Right lobe of liver (tissue), 6 donors: ENCODE results near the gene GLRX5. TPM values are rescaled to one million over a fixed set of nuclear protein-coding genes. Genes with fewer than 3 reads are reported as not detected.
"Not testable (repeated sequence)": the region's sequence is repeated elsewhere in the genome, so short reads cannot be mapped to it uniquely, and the experiment has no call there.

Experiments used
- ATAC-seq, 4 donors: fragments of 200-7000 bp; cut with Tn5 transposase; one replicate each; pipeline ENCODE4 v1.9.1; 2020; ENCODE audit warnings: mild to moderate bottlenecking in 4 of 4, moderate library complexity in 4 of 4
- DNase-seq, 3 donors: peaks; one replicate each; pipeline ENCODE4 v3.0.0-alpha.2; 2020
- H3K27ac ChIP-seq, 3 donors: fragments of 200-600 bp; one replicate each; pipeline ENCODE4 v1.8.0; 2022
- H3K27me3 ChIP-seq, 2 donors: fragments of 200-600 bp; one replicate each; pipeline ENCODE4 v1.8.0; 2022
- H3K36me3 ChIP-seq, 4 donors: fragments of 200-600 bp; sonication (generic) in 1 of 4; one replicate each; pipeline versions ENCODE4 v1.5.1 to v1.8.0; 2017 to 2022; ENCODE audit warnings: control low read depth in 1 of 4
- H3K4me1 ChIP-seq, 4 donors: fragments of 200-600 bp; sonication (generic) in 1 of 4; one replicate each; pipeline versions ENCODE4 v1.5.1 to v1.8.0; 2017 to 2022; ENCODE audit warnings: control low read depth in 1 of 4
- H3K4me3 ChIP-seq, 3 donors: fragments of 200-600 bp; one replicate each; pipeline ENCODE4 v1.8.0; 2022
- H3K9me3 ChIP-seq, 4 donors: fragments of 200-600 bp; sonication (generic) in 1 of 4; one replicate each; pipeline versions ENCODE4 v1.5.1 to v1.8.0; 2017 to 2022; ENCODE audit warnings: control low read depth in 1 of 4
- POLR2A ChIP-seq: fragments of 450-650 bp; IDR thresholded peaks from one replicate; pipeline ENCODE4 v1.6.1; 2017; ENCODE audit warnings: antibody characterized with exemption, mild to moderate bottlenecking
- WGBS: methylation state at CpG from one replicate; pipeline ENCODE4 v1.1.6; 2018; ENCODE audit warnings: low coverage, low lambda C conversion rate; ENCODE audit not compliant: insufficient coverage; ENCODE audit errors: missing lambda C conversion rate; 5-methylcytosine and 5-hydroxymethylcytosine counted together
- intact Hi-C, 2 donors: fragments of 100-400 bp; cut with DNase I; formaldehyde crosslinking; loops; one replicate each; pipeline versions ENCODE4 v1.11.2 to v1.14.1; 2022
- total RNA-seq, 6 experiments: library from RNA; depleted of rRNA in 2 of 6; stranded (reverse); fragments of >200 nt in 2 of 6; fragmentation: NEBNext Ultra II Directional in 3 of 6; extraction: Animal tissue kit (Norgen Biotek cat#: 25700) in 3 of 6; gene quantifications; one replicate each; pipeline versions ENCODE4 v1.1.0 to v1.2.4, GENCODE V29; 2016 to 2023
- TF ChIP-seq, protein P1 (sequence below), 4 donors: fragments of 200-600 bp in 3 of 4; fragments of 450-650 bp in 1 of 4; IDR thresholded peaks; one replicate each; pipeline versions ENCODE4 v1.5.1 to v1.8.0; 2016 to 2022; ENCODE audit warnings: antibody characterized with exemption in 4 of 4, mild to moderate bottlenecking in 2 of 4
- donor health status: DM: no; HTN: yes; CAD: no.
- donor health status: DM: no; HTN: no; CAD: no.
- donor health status: DM: no; HTN: no; CAD: no.
- donor health status: DM: no; HTN: yes; CAD: no.
- donor health status: DM: no; HTN: yes; CAD: no.

The GLRX5 gene
- total RNA-seq, 6 experiments from 2014 or later: 31.4 to 48.5 (median 40.2) TPM

DNA sequence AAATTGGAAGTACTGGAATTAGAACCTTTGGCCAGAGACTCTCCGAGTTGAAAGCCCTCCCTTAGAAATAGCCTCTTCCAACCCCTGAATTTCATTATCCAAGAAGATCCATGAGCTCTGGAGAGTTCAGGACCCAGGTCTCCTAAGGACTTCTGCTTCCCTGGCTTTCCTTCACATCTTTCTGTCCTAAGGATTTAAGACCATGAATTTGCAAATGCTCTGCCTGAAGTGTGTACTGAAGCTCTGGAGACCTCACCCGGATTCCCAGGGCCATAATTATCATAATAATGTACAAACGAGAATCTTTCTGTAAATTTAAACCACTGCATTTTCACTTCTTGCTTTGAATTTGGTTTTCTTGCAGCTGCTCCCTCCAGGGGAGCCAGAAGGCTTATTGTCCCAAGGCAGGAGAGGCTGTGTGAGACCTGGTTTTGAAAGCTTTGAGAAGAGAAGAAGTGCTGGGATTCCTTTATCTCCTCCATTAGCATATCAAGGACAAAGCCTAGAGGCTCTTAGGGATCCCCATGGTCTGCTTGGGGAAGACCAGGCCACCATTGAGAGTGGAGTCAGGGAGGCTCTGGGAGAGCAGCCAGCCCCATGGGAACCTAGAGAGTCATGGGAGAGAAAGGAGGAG, 41.1 kb downstream of the GLRX5 start:
- Histone ChIP-seq H3K27me3 (no peaks in the 10 kb centered on the region), H3K4me1 (no peaks in the 10 kb centered on the region), H3K9me3 (no peaks in the 10 kb centered on the region), H3K36me3 (no peaks in the 10 kb centered on the region), H3K4me3 (no peak overlapping the region), H3K27ac (no peak overlapping the region)
- DNase-seq: no peak
- ATAC-seq: no peak
- intact Hi-C loops: no loop called here
- TF ChIP-seq, protein P1, sequence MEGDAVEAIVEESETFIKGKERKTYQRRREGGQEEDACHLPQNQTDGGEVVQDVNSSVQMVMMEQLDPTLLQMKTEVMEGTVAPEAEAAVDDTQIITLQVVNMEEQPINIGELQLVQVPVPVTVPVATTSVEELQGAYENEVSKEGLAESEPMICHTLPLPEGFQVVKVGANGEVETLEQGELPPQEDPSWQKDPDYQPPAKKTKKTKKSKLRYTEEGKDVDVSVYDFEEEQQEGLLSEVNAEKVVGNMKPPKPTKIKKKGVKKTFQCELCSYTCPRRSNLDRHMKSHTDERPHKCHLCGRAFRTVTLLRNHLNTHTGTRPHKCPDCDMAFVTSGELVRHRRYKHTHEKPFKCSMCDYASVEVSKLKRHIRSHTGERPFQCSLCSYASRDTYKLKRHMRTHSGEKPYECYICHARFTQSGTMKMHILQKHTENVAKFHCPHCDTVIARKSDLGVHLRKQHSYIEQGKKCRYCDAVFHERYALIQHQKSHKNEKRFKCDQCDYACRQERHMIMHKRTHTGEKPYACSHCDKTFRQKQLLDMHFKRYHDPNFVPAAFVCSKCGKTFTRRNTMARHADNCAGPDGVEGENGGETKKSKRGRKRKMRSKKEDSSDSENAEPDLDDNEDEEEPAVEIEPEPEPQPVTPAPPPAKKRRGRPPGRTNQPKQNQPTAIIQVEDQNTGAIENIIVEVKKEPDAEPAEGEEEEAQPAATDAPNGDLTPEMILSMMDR (IDR thresholded peaks at IDR 0.05): no peak
- no peak for TF ChIP-seq POLR2A
- WGBS: 22% methylated on average over 3 of the region's 3 CpGs

DNA sequence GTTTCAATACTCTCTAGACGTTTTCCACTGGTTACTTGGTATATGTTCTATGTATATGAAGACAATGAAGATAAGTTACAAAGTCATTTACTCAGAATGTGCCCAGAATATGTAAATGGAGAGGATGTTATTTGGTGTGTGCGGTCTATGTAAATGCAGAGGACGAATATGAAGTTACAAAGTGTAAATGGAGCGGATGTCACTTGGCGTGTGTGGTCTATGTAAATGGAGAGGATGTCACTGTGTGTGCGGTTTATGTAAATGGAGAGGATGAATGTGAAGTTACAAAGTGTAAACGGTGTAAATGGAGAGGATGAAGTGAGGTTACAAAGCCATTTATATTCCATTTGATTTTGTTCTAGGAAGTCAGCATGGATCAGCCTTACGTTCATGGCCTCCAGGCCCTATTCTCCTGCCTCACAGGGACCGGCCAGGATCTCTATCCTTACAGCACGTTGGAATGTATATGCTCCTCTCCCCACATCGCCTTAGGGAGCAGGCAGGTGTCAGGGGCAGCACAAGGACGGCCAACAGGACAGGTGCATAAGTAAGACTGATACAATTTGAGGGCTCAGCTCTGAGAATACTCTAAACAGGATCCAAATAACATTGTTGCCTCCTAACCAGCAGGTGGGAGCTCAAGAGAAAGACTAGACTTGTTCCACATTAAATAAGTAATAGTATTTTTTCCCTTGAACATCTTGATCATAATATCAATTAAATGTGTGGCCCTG, 42.4 kb downstream of the GLRX5 start:
- no peaks in the 10 kb centered on the region for H3K36me3 ChIP-seq
- H3K4me1 ChIP-seq: no peaks in the 10 kb centered on the region
- no peak for TF ChIP-seq POLR2A
- TF ChIP-seq, protein P1 (IDR thresholded peaks at IDR 0.05): no peak
- intact Hi-C loops: no loop called here
- H3K4me3 ChIP-seq: no peak overlapping the region
- no peaks in the 10 kb centered on the region for H3K27me3 ChIP-seq
- DNase-seq (no peak), ATAC-seq (no peak)
- H3K9me3 ChIP-seq: no peaks in the 10 kb centered on the region
- whole genome bisulfite sequencing: 79% methylated on average over 11 of the region's 12 CpGs
- H3K27ac ChIP-seq: no peak overlapping the region

GRCh38 chr14:95577870-95578269, 43.0 kb downstream of the GLRX5 start:
- no peaks in the 10 kb centered on the region for H3K36me3 ChIP-seq
- no peak for TF ChIP-seq POLR2A
- TF ChIP-seq, protein P1 (IDR thresholded peaks at IDR 0.05): no peak
- H3K9me3 ChIP-seq: no peaks in the 10 kb centered on the region
- no peak overlapping the region for H3K27ac ChIP-seq
- intact Hi-C loops: no loop called here
- H3K27me3 ChIP-seq: no peaks in the 10 kb centered on the region
- H3K4me3 ChIP-seq: no peak overlapping the region
- no peaks in the 10 kb centered on the region for H3K4me1 ChIP-seq
- 6% methylated on average over 3 of the region's 3 CpGs for WGBS
- ATAC-seq (no peak), DNase-seq (no peak)

GRCh38 chr14:95583836-95584617, 49.2 kb downstream of the GLRX5 start:
- H3K27me3 ChIP-seq, H3K9me3 ChIP-seq, ATAC-seq, DNase-seq, H3K36me3 ChIP-seq, H3K27ac ChIP-seq, H3K4me3 ChIP-seq, intact Hi-C loops, H3K4me1 ChIP-seq: not testable (repeated sequence)
- WGBS: 53% methylated on average over 4 of the region's 8 CpGs
